MM.1S (cell line): ENCODE measurements around the gene STARD9.

Experiments
- CTCF ChIP-seq: fragments of 300-600 bp; sonication (generic); IDR thresholded peaks from 2 replicates; pipeline ENCODE4 v1.5.1; 2016; ENCODE audit warnings: antibody characterized with exemption, low read length, mixed read lengths
- EZH2 ChIP-seq: fragments of 300-600 bp; sonication (generic); optimal IDR thresholded peaks from 2 replicates; pipeline ENCODE3; 2017; ENCODE audit warnings: low read depth, mild to moderate bottlenecking, antibody characterized with exemption, low read length, mixed read lengths
- EZH2phosphoT487 ChIP-seq: fragments of 300-600 bp; sonication (generic); IDR thresholded peaks from 2 replicates; pipeline ENCODE4 v1.6.1; 2018; ENCODE audit warnings: antibody characterized with exemption, low read length

- TF ChIP-seq CTCF (no peak), EZH2 (no peak), EZH2phosphoT487 (no peak)
These were observed 152.5 kb downstream of the STARD9 start for GRCh38 chr15:42727750-42728381.
